HepG2 (cell line): ENCODE measurements around the gene PEPD. TPM values are rescaled to one million over a fixed set of nuclear protein-coding genes. Genes with fewer than 3 reads are reported as not detected.

ENCODE experiments used
- ATAC-seq: fragments of 200-7000 bp; cut with Tn5 transposase; 3 replicates; pipeline ENCODE4 v1.9.1; 2020; ENCODE audit warnings: mild to moderate bottlenecking, moderate library complexity
- BruUV-seq: library from RNA; stranded (reverse); fragments of 400-500 nt; replicated peaks from 2 replicates; lab custom pipeline; 2021; lab: Mats Ljungman, UMichigan
- CTCF ChIA-PET: fragments of 300-600 bp; formaldehyde crosslinking; extraction: SDS; loops from one replicate; lab custom pipeline; 2021; ENCODE audit warnings: low total read pairs, inconsistent platforms, low intra/inter-chr PET ratio; lab: Yijun Ruan, JAX
- POLR2A ChIA-PET: fragments of 350-600 bp; sonication (Branson Sonifier 250); formaldehyde crosslinking; loops from one replicate; lab custom pipeline; 2020; ENCODE audit warnings: antibody characterized with exemption, inconsistent platforms; lab: Yijun Ruan, JAX
- DNase-seq: peaks from one replicate; pipeline ENCODE4 v3.0.0-alpha.2; 2015; ENCODE audit warnings: low spot score
- FAIRE-seq: peaks from 3 replicates; lab custom pipeline; 2011; peaks lifted over from hg19 to GRCh38; lab: Jason Lieb, UNC
- H2AFZ ChIP-seq: one replicate; pipeline ENCODE4 v1.6.1; 2011; ENCODE audit warnings: low read length, inconsistent platforms
- H3K27ac ChIP-seq: fragments of 300-600 bp; 3 replicates; pipeline ENCODE4 v1.8.0; 2011; ENCODE audit warnings: mixed run types, mild to moderate bottlenecking, mixed read lengths, low read length, inconsistent platforms; ENCODE audit not compliant: insufficient read depth; ENCODE audit errors: extremely low read length
- H3K27me3 ChIP-seq, 2 experiments: fragments of 200-600 bp in 1 of 2; 2 replicates in 1 of 2; 3 replicates in 1 of 2; pipeline versions ENCODE4 v1.6.0 to v1.8.0; 2011; ENCODE audit warnings: low read length in 2 of 2, mild to moderate bottlenecking in 2 of 2, moderate library complexity in 2 of 2, inconsistent platforms in 1 of 2; ENCODE audit not compliant: insufficient read depth in 2 of 2, control insufficient read depth in 1 of 2
- H3K36me3 ChIP-seq, 2 experiments: fragments of 200-600 bp in 1 of 2; replicated peaks in 1 of 2; 2 replicates in 1 of 2; 3 replicates in 1 of 2; pipeline versions ENCODE4 v1.5.1 to v1.8.0; 2011; ENCODE audit warnings: low read length in 2 of 2, inconsistent platforms in 1 of 2; ENCODE audit not compliant: insufficient read depth in 2 of 2, control insufficient read depth in 1 of 2
- H3K4me1 ChIP-seq: 2 replicates; pipeline ENCODE4 v1.5.1; 2012; ENCODE audit warnings: low read length, inconsistent platforms; ENCODE audit not compliant: insufficient read depth
- H3K4me2 ChIP-seq: 2 replicates; pipeline ENCODE4 v1.6.0; 2011; ENCODE audit warnings: low read depth, low read length, inconsistent platforms
- H3K4me3 ChIP-seq, 3 experiments: fragments of 200-600 bp in 1 of 3; sonication (generic), shearing (Covaris generic) in 1 of 3; replicated peaks in 1 of 3; 2 replicates each; pipeline ENCODE4 v1.5.1; 2011 to 2016; ENCODE audit warnings: low read length in 3 of 3, inconsistent platforms in 2 of 3, low read depth in 2 of 3, mild to moderate bottlenecking in 2 of 3, control low read depth in 1 of 3, mixed read lengths in 1 of 3; ENCODE audit not compliant: insufficient read depth in 1 of 3
- H3K79me2 ChIP-seq: one replicate; pipeline ENCODE4 v1.6.1; 2011; ENCODE audit warnings: low read length, inconsistent platforms; ENCODE audit not compliant: insufficient read depth
- H3K9ac ChIP-seq: 2 replicates; pipeline ENCODE4 v1.6.0; 2011; ENCODE audit warnings: mild to moderate bottlenecking, low read depth, low read length, inconsistent platforms; ENCODE audit not compliant: insufficient read depth
- H3K9me3 ChIP-seq: 2 replicates; pipeline ENCODE4 v1.5.1; 2012; ENCODE audit warnings: mild to moderate bottlenecking, low read length
- H4K20me1 ChIP-seq: 2 replicates; pipeline ENCODE4 v1.6.0; 2011; ENCODE audit warnings: inconsistent platforms, mild to moderate bottlenecking, low read length, moderate library complexity; ENCODE audit not compliant: insufficient read depth
- ERF ChIP-seq: IDR thresholded peaks from 2 replicates; pipeline ENCODE4 v1.6.1; 2018; ENCODE audit warnings: missing biosample characterization, missing genetic modification reagents
- ETS1 ChIP-seq: sonication (generic); formaldehyde crosslinking; IDR thresholded peaks from 2 replicates; pipeline ENCODE4 v1.4.0; 2020; ENCODE audit warnings: missing genetic modification reagents
- IRF2 ChIP-seq: IDR thresholded peaks from 2 replicates; pipeline ENCODE4 v1.6.1; 2018; ENCODE audit warnings: missing genetic modification reagents, missing compliant biosample characterization
- KDM1A ChIP-seq: IDR thresholded peaks from 2 replicates; pipeline ENCODE4 v1.6.1; 2016; ENCODE audit warnings: missing compliant biosample characterization
- KDM4B ChIP-seq: sonication (generic); formaldehyde crosslinking; IDR thresholded peaks from 2 replicates; pipeline ENCODE4 v1.4.0; 2020; ENCODE audit warnings: missing genetic modification reagents
- MYNN ChIP-seq: sonication (generic); formaldehyde crosslinking; IDR thresholded peaks from 2 replicates; pipeline ENCODE4 v1.4.0; 2020; ENCODE audit warnings: mild to moderate bottlenecking, low read depth, missing genetic modification reagents
- PAWR ChIP-seq: sonication (generic); formaldehyde crosslinking; IDR thresholded peaks from 2 replicates; pipeline ENCODE4 v1.4.0; 2020; ENCODE audit warnings: missing genetic modification reagents, mild to moderate bottlenecking, borderline replicate concordance
- RARG ChIP-seq: sonication (generic); formaldehyde crosslinking; IDR thresholded peaks from 2 replicates; pipeline ENCODE4 v1.4.0; 2020; ENCODE audit warnings: low read depth, mild to moderate bottlenecking, missing genetic modification reagents
- SETDB1 ChIP-seq: sonication (generic); formaldehyde crosslinking; IDR thresholded peaks from 2 replicates; pipeline ENCODE4 v1.5.1; 2020; ENCODE audit warnings: missing genetic modification reagents, mild to moderate bottlenecking, borderline replicate concordance
- SP2 ChIP-seq: sonication (generic); formaldehyde crosslinking; IDR thresholded peaks from 2 replicates; pipeline ENCODE4 v1.5.1; 2020; ENCODE audit warnings: mild to moderate bottlenecking, missing genetic modification reagents
- SP4 ChIP-seq: sonication (generic); formaldehyde crosslinking; IDR thresholded peaks from 2 replicates; pipeline ENCODE4 v1.8.1; 2023; ENCODE audit warnings: mild to moderate bottlenecking, missing genetic modification reagents
- STAG1 ChIP-seq: sonication (generic); formaldehyde crosslinking; IDR thresholded peaks from 2 replicates; pipeline ENCODE4 v1.4.0; 2020; ENCODE audit warnings: missing genetic modification reagents
- ZC3H4 ChIP-seq: sonication (generic); formaldehyde crosslinking; IDR thresholded peaks from 2 replicates; pipeline ENCODE4 v1.4.0; 2020; ENCODE audit warnings: missing genetic modification reagents, borderline replicate concordance
- ZGPAT ChIP-seq: IDR thresholded peaks from 2 replicates; pipeline ENCODE4 v1.6.1; 2016; ENCODE audit warnings: mild to moderate bottlenecking
- ZNF20 ChIP-seq: sonication (generic); formaldehyde crosslinking; IDR thresholded peaks from 2 replicates; pipeline ENCODE4 v1.4.0; 2020; ENCODE audit warnings: mild to moderate bottlenecking, moderate library complexity, missing genetic modification reagents
- ZNF235 ChIP-seq: sonication (generic); formaldehyde crosslinking; IDR thresholded peaks from 2 replicates; pipeline ENCODE4 v1.8.1; 2023; ENCODE audit warnings: mild to moderate bottlenecking, missing genetic modification reagents, borderline replicate concordance
- ZNF281 ChIP-seq: sonication (generic); formaldehyde crosslinking; IDR thresholded peaks from 2 replicates; pipeline ENCODE4 v1.4.0; 2020; ENCODE audit warnings: missing genetic modification reagents, borderline replicate concordance
- ZNF432 ChIP-seq: sonication (generic); formaldehyde crosslinking; IDR thresholded peaks from 2 replicates; pipeline ENCODE4 v1.5.0; 2020; ENCODE audit warnings: missing genetic modification reagents, mild to moderate bottlenecking, borderline replicate concordance
- ZNF503 ChIP-seq: sonication (generic); formaldehyde crosslinking; IDR thresholded peaks from 2 replicates; pipeline ENCODE4 v1.4.0; 2020; ENCODE audit warnings: missing genetic modification reagents
- ZNF749 ChIP-seq: sonication (generic); formaldehyde crosslinking; IDR thresholded peaks from 2 replicates; pipeline ENCODE4 v1.8.0; 2022; ENCODE audit warnings: mild to moderate bottlenecking, missing genetic modification reagents, moderate library complexity, borderline replicate concordance
- WGBS: methylation state at CpG from one replicate; pipeline ENCODE4 v1.1.6; 2017; ENCODE audit warnings: low lambda C conversion rate; 5-methylcytosine and 5-hydroxymethylcytosine counted together
- in situ Hi-C: cut with HindIII; loops from 2 replicates; pipeline ENCODE4 v1.10.0; 2017; ENCODE audit warnings: low pct_unique_long_range_greater_than_20kb; ENCODE audit not compliant: extremely low pct_ligation_motif_present
- intact Hi-C: fragments of 100-400 bp; cut with micrococcal nuclease; formaldehyde crosslinking; loops from one replicate; pipeline ENCODE4 v1.10.0; 2022; ENCODE audit not compliant: unreplicated experiment
- polyA plus RNA-seq, 8 experiments: library from polyadenylated mRNA; depleted of rRNA in 3 of 8; stranded (reverse) in 7 of 8; unstranded in 1 of 8; fragments of >200 nt; fragmentation: Illumina TruSeq in 4 of 8; extraction: Trizol in 4 of 8; gene quantifications; 2 replicates each; pipeline versions ENCODE4 v1.2.1 to v1.2.3, GENCODE V29; 2011 to 2016; ENCODE audit warnings: low read depth in 4 of 8, missing spikeins in 1 of 8, mixed read lengths in 1 of 8; ENCODE audit not compliant: insufficient read depth in 1 of 8
- total RNA-seq, 5 experiments: library from RNA; depleted of rRNA; stranded (reverse); fragments of >200 nt; fragmentation: Illumina TruSeq; extraction: Trizol; gene quantifications; 2 replicates each; pipeline ENCODE4 v1.2.3, GENCODE V29; 2016; ENCODE audit warnings: low read depth in 1 of 5

PEPD gene
- total and polyA plus RNA-seq, 2 of the 13 experiments (the other 11 are each of a cell fraction or from before 2014, with no cell fraction given) = 60.7 to 75.1 TPM

- Histone ChIP-seq H3K27me3 (no peaks in the 10 kb centered on the region), H3K4me3 (no peak overlapping the region), H3K36me3 (0 out of 5 replicates have a peak, but pooled peaks cover 0 to 3% of the 10 kb centered on the region in 2 experiments), H3K4me1 (peaks cover 7% of the 10 kb centered on the region; the same call in 1 of the 2 replicates), H4K20me1 (no peaks in the 10 kb centered on the region), H3K27ac (no peak overlapping the region), H3K79me2 (no peaks in the 10 kb centered on the region), H3K9ac (no peak overlapping the region), H2AFZ (no peak overlapping the region), H3K4me2 (no peak overlapping the region), H3K9me3 (no peaks in the 10 kb centered on the region)
- FAIRE-seq (no peak), DNase-seq (no peak), ATAC-seq (no peak)
- TF ChIP-seq RARG (no peak), SP4 (CRISPR knock-in tag) (no peak), ERF (CRISPR knock-in tag) (no peak), SETDB1 (CRISPR knock-in tag) (no peak), SP2 (no peak), STAG1 (CRISPR knock-in tag) (no peak), ZNF749 (CRISPR knock-in tag) (no peak), ZNF281 (CRISPR knock-in tag) (no peak), ZNF235 (CRISPR knock-in tag) (no peak), ZNF20 (CRISPR knock-in tag) (no peak), KDM4B (CRISPR knock-in tag) (no peak), IRF2 (CRISPR knock-in tag) (no peak), ZNF432 (no peak), PAWR (no peak), ZC3H4 (CRISPR knock-in tag) (no peak), KDM1A (CRISPR knock-in tag) (no peak), MYNN (CRISPR knock-in tag) (no peak), ZGPAT (no peak), ETS1 (CRISPR knock-in tag) (no peak), ZNF503 (CRISPR knock-in tag) (no peak)
- POLR2A ChIA-PET = no interaction called here
- BruUV-seq = no TSS peak
- intact Hi-C loops (no loop called here), in situ Hi-C loops (no loop called here)
- 90% methylated on average over 11 of the region's 11 CpGs for WGBS
- CTCF ChIA-PET = no interaction called here
Measured at GRCh38 chr19:33437393-33437820, 84.2 kb downstream of the PEPD start.
